Aorta (tissue), 5 donors: Measurements from ENCODE around the gene EPHX1. TPM values are rescaled to one million over a fixed set of nuclear protein-coding genes. Genes with fewer than 3 reads are reported as not detected.

Experiments
- ATAC-seq: fragments of 200-7000 bp; cut with Tn5 transposase; one replicate; pipeline ENCODE4 v1.9.1; 2022; ENCODE audit warnings: moderate library complexity; ENCODE audit not compliant: low FRiP score
- DNase-seq, 2 donors: peaks; one replicate each; pipeline ENCODE4 v3.0.0-alpha.2; 2020
- H3K27ac ChIP-seq, 2 donors: one replicate each; pipeline ENCODE4 v1.5.1; 2013; ENCODE audit warnings: low read length in 2 of 2, mild to moderate bottlenecking in 2 of 2, moderate library complexity in 2 of 2, control low read depth in 1 of 2, inconsistent platforms in 1 of 2, low read depth in 1 of 2
- H3K27me3 ChIP-seq, 2 donors: one replicate each; pipeline ENCODE4 v1.6.1; 2013; ENCODE audit warnings: control low read depth in 1 of 2, low read length in 1 of 2, mild to moderate bottlenecking in 1 of 2, moderate library complexity in 1 of 2; ENCODE audit not compliant: insufficient read depth in 2 of 2, control insufficient read depth in 1 of 2
- H3K36me3 ChIP-seq, 2 donors: one replicate each; pipeline ENCODE4 v1.6.1; 2013; ENCODE audit warnings: control low read depth in 1 of 2, low read length in 1 of 2, mild to moderate bottlenecking in 1 of 2; ENCODE audit not compliant: insufficient read depth in 2 of 2, control insufficient read depth in 1 of 2
- H3K4me1 ChIP-seq, 2 donors: one replicate each; pipeline ENCODE4 v1.6.1; 2013; ENCODE audit warnings: low read length in 2 of 2, control low read depth in 1 of 2, mild to moderate bottlenecking in 1 of 2, moderate library complexity in 1 of 2; ENCODE audit not compliant: insufficient read depth in 2 of 2, control insufficient read depth in 1 of 2
- H3K4me3 ChIP-seq, 2 donors: one replicate each; pipeline ENCODE4 v1.5.1; 2013; ENCODE audit warnings: low read length in 2 of 2, control low read depth in 1 of 2, mild to moderate bottlenecking in 1 of 2
- H3K9me3 ChIP-seq: one replicate; pipeline ENCODE4 v1.6.1; 2013; ENCODE audit warnings: mild to moderate bottlenecking, low read length; ENCODE audit not compliant: control insufficient read depth
- WGBS, 2 donors: extraction: QIAGEN DNeasy Blood & Tissue Kit; methylation state at CpG; one replicate each; pipeline ENCODE4 v1.1.7; 2013; 5-methylcytosine and 5-hydroxymethylcytosine counted together
- intact Hi-C, 2 donors: fragments of 100-400 bp; cut with DNase I; formaldehyde crosslinking; loops; one replicate each; pipeline versions ENCODE4 v1.14.2 to v1.15.0; 2022
- polyA plus RNA-seq, 2 donors: library from polyadenylated mRNA; stranded (reverse); fragments of 200-250 nt; gene quantifications; one replicate each; pipeline ENCODE4 v1.2.3, GENCODE V29; 2013
- total RNA-seq, 2 donors: library from RNA; stranded (reverse); fragmentation: NEBNext Ultra II Directional; extraction: Animal tissue kit (Norgen Biotek cat#: 25700); gene quantifications; one replicate each; pipeline ENCODE4 v1.2.1, GENCODE V29; 2021
- donor health status: healthy with polysubstance abuse.
- donor health status: Bipolar disorder and iron deficiency.
- donor health status: DM: no; HTN: no; CAD: no.
- donor health status: DM: no; HTN: no; CAD: no.
- donor health status: DM: yes; HTN: yes; CAD: no.

The EPHX1 gene
- total and polyA plus RNA-seq, 4 donors = 20.0 to 153 (median 61.9) TPM

- 81 to 88% methylated on average over 12 to 13 of the region's 13 CpGs for WGBS, 2 donors
- no peaks in the 10 kb centered on the region for H3K27me3 ChIP-seq
- H3K4me3 ChIP-seq = no peak overlapping the region
- H3K9me3 ChIP-seq = no peaks in the 10 kb centered on the region
- DNase-seq = no peak
- H3K36me3 ChIP-seq = peaks cover 0 to 11% of the 10 kb centered on the region in 2 donors
- H3K27ac ChIP-seq = no peak overlapping the region
- intact Hi-C loops = no loop called here
- ATAC-seq = no peak
- H3K4me1 ChIP-seq = no peaks in the 10 kb centered on the region
These were observed 52.6 kb downstream of the EPHX1 start for GRCh38 chr1:225862581-225862950.

- Histone ChIP-seq H3K36me3 (peaks cover 0 to 13% of the 10 kb centered on the region in 2 donors), H3K4me3 (no peak overlapping the region), H3K27ac (no peak overlapping the region), H3K4me1 (no peaks in the 10 kb centered on the region), H3K9me3 (no peaks in the 10 kb centered on the region), H3K27me3 (no peaks in the 10 kb centered on the region)
- 44 to 48% methylated on average over 5 of the region's 5 CpGs for WGBS, 2 donors
- ATAC-seq = no peak
- no peak for DNase-seq
- intact Hi-C loops = no loop called here
These were observed 53.2 kb downstream of the EPHX1 start for GRCh38 chr1:225863167-225863566.

GRCh38 chr1:225865514-225865913, 55.6 kb downstream of the EPHX1 start:
- no peak overlapping the region for H3K27ac ChIP-seq
- H3K27me3 ChIP-seq = no peaks in the 10 kb centered on the region
- no peaks in the 10 kb centered on the region for H3K9me3 ChIP-seq
- ATAC-seq (no peak), DNase-seq (no peak)
- 82 to 87% methylated on average over 13 of the region's 13 CpGs for WGBS, 2 donors
- H3K36me3 ChIP-seq = peaks cover 0 to 16% of the 10 kb centered on the region in 2 donors
- intact Hi-C loops = no loop called here
- no peaks in the 10 kb centered on the region for H3K4me1 ChIP-seq
- H3K4me3 ChIP-seq = no peak overlapping the region

GRCh38 chr1:225866061-225866837, 56.3 kb downstream of the EPHX1 start:
- DNase-seq (peak in 1 of 2 donors; percentile 71), ATAC-seq (no peak)
- H3K4me3 ChIP-seq = no peak overlapping the region
- no peak overlapping the region for H3K27ac ChIP-seq
- peaks cover 0 to 17% of the 10 kb centered on the region in 2 donors for H3K36me3 ChIP-seq
- intact Hi-C loops = no loop called here
- 64 to 66% methylated on average over 8 of the region's 8 CpGs for WGBS, 2 donors
- H3K9me3 ChIP-seq = no peaks in the 10 kb centered on the region
- H3K27me3 ChIP-seq = no peaks in the 10 kb centered on the region
- H3K4me1 ChIP-seq = no peaks in the 10 kb centered on the region

- intact Hi-C loops = no loop called here
- Histone ChIP-seq H3K4me1 (no peaks in the 10 kb centered on the region), H3K9me3 (no peaks in the 10 kb centered on the region), H3K36me3 (peaks cover 0 to 14% of the 10 kb centered on the region in 2 donors), H3K27me3 (no peaks in the 10 kb centered on the region), H3K27ac (no peak overlapping the region), H3K4me3 (no peak overlapping the region)
- ATAC-seq (no peak), DNase-seq (no peak)
- WGBS, 2 donors = 61 to 71% methylated on average over 6 of the region's 6 CpGs
These were observed 57.1 kb downstream of the EPHX1 start for GRCh38 chr1:225866981-225867380.

- no peaks in the 10 kb centered on the region for H3K9me3 ChIP-seq
- H3K36me3 ChIP-seq = peaks cover 0 to 13% of the 10 kb centered on the region in 2 donors
- H3K4me1 ChIP-seq = no peaks in the 10 kb centered on the region
- no peak for ATAC-seq
- H3K27ac ChIP-seq = no peak overlapping the region
- no peak for DNase-seq
- no peaks in the 10 kb centered on the region for H3K27me3 ChIP-seq
- 87 to 94% methylated on average over 8 of the region's 8 CpGs for WGBS, 2 donors
- H3K4me3 ChIP-seq = no peak overlapping the region
- intact Hi-C loops = no loop called here
These were observed 58.9 kb downstream of the EPHX1 start for GRCh38 chr1:225868631-225869330.

GRCh38 chr1:225870911-225871310, 61.0 kb downstream of the EPHX1 start:
- peaks cover 0 to 14% of the 10 kb centered on the region in 2 donors for H3K36me3 ChIP-seq
- H3K9me3 ChIP-seq = no peaks in the 10 kb centered on the region
- intact Hi-C loops = no loop called here
- WGBS, 2 donors = 51 to 59% methylated on average over 3 of the region's 3 CpGs
- no peaks in the 10 kb centered on the region for H3K27me3 ChIP-seq
- no peak for ATAC-seq
- H3K27ac ChIP-seq = no peak overlapping the region
- H3K4me3 ChIP-seq = no peak overlapping the region
- no peaks in the 10 kb centered on the region for H3K4me1 ChIP-seq
- DNase-seq = no peak

- WGBS, 2 donors = 70 to 74% methylated on average over 11 of the region's 11 CpGs
- no peak for ATAC-seq
- Histone ChIP-seq H3K36me3 (peaks cover 0 to 12% of the 10 kb centered on the region in 2 donors), H3K4me1 (no peaks in the 10 kb centered on the region), H3K4me3 (no peak overlapping the region), H3K27ac (no peak overlapping the region), H3K27me3 (no peaks in the 10 kb centered on the region), H3K9me3 (no peaks in the 10 kb centered on the region)
- DNase-seq = peak in 1 of 2 donors; percentile 27
- intact Hi-C loops = no loop called here
These were observed 61.6 kb downstream of the EPHX1 start for GRCh38 chr1:225871359-225872074.
